NCI-H2107 treated with DMSO at 0.1 percent for 48 hours (cell line): ENCODE data around the gene SMPD2.
A peak's percentile ranks its signal among the peaks of the same experiment; 100 is the strongest.

Experiments
- DNase-seq: peaks from one replicate; lab custom pipeline; 2025; ENCODE audit not compliant: unreplicated experiment; lab: John Stamatoyannopoulos, UW

Gene SMPD2

DNA sequence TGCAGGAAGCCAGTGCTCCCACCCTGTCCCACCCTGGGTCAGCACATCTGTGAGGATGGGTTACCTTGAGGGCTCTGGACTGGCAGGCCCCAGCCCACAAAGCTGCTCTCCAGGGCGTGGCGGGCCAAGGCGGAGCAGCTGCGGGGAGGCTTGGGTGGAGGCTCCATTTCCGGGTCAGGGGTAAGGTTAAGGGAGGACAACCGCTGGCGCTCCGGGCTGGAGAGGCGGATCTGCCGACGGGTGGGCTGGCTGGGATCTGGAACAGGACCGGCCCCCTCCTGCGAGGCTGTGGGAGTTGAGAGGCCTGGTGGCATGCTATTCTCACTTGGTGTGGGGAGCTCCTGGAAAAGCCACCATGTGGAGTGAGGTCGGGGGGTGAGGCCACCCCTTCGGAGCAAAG lies 5.5 kb downstream of the SMPD2 start:
- no peak for DNase-seq

GRCh38 chr6:109446541-109446940 lies 6.0 kb downstream of the SMPD2 start:
- DNase-seq: no peak

- DNase-seq: no peak
These were observed 6.6 kb downstream of the SMPD2 start for GRCh38 chr6:109447087-109447486.

GRCh38 chr6:109447878-109448555 lies 7.5 kb downstream of the SMPD2 start:
- DNase-seq: no peak

DNA sequence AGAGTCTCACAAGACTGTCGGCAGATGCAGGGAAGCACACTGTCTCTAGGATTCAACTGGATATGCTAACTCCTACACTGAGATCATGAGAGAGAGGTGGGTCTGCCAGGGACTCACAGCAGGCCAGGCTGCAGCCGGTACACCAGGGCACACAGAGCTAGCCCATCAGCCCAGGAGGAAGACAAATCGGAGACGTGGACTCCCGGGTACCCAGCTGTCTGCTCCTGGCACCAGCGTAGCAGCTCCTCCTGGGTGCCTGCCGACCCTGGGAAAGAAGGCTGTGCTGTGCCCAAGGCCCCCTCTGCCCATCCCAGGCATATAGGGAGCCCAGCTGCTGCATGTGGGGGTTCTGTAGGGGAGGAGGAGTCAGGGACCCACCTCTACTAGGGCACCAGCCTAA lies 8.1 kb downstream of the SMPD2 start:
- DNase-seq: no peak

DNA sequence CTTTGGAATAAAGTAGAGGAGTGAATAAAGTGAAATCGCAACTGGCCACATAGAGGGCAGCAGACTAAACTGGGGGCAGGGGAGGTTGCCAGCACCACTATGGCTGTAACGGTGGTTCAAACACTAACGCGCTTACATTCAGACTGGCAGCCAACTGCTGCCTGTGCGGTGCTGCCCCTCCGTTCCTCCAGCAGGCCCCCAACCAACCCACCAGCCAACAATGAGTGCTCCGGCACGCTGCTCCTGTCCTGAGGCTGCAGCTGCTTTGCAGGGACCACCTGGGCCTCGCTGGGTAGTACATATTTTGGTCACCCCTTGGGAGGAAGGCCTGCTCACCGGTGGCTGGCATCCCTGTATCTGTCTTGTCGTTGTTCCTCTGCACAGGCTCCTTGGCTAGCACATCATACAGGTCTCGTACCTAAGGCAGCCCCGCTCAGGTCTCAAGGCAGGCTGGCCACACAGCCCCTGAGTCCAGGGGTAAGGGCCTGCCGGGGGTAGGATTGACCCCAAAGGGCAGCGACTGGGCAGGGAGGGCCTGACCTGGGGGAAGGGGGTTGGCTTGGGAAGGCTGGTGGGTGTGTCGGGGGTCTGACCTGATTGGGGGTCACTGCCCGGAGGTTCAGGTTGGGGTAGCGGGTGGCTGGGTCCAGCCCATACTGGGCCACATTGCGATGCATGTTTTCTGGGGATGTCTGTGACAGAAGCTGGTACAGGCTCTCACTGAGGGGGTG lies 8.7 kb downstream of the SMPD2 start:
- DNase-seq: no peak

GRCh38 chr6:109449795-109450673 lies 9.5 kb downstream of the SMPD2 start:
- DNase-seq: no peak

DNA sequence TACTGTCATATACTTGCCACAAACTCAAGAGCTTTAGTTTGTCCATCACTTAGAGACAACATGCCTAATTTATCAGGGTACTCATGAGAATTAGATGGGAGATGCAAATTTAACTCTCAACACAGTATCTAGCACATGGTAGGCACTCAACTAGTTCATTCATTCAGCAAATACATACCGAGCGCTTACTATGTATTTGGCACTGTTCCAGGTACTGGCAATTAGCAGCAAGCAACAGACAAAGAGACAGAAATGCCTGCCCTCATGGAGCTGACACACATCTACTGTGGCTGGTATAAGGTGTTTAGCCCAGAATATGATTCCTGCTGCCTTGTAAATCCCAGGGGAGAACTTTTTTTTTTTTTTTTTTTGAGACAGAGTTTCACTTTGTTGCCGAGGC lies 10.3 kb downstream of the SMPD2 start:
- DNase-seq: no peak

DNA sequence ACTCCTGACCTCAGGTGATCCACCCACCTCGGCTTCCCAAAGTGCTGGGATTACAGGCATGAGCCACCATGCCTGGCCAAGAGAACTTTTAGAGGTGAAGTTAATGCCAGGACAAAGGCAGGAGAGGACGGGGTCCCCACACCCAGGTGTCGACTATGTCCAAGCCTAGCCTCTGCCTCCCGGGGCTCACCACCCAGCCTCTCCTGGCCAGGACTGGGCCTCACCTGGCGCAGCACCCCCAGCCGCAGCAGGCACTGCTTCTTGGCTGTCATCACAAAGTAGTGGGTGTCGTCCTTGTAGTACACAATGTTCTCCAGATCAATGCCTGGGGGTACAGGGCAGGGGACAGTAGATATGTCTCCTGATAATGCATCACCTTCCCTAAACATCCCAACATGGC lies 10.9 kb downstream of the SMPD2 start:
- DNase-seq: no peak

DNA sequence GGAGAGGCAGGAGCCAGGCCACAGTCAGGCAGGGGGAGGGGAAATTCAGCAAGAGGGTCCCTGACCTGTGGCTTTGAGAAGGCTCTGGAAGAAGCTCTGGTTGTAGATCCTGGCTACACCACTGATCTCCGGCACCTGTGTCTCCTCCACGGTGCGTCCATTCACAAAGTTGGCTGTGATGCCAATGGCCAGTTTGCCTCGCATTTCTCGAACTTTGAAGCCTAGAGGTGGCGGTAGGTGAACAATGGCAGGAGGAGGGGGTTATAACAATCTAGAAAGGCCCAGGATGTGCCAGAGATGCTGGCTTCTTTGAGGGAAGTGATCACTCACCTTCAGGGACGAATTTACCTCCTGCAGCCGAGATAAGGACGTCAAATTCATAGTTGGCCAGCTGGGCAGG lies 11.7 kb downstream of the SMPD2 start:
- no peak for DNase-seq

GRCh38 chr6:109453156-109453555 lies 12.6 kb downstream of the SMPD2 start:
- DNase-seq: no peak

DNA sequence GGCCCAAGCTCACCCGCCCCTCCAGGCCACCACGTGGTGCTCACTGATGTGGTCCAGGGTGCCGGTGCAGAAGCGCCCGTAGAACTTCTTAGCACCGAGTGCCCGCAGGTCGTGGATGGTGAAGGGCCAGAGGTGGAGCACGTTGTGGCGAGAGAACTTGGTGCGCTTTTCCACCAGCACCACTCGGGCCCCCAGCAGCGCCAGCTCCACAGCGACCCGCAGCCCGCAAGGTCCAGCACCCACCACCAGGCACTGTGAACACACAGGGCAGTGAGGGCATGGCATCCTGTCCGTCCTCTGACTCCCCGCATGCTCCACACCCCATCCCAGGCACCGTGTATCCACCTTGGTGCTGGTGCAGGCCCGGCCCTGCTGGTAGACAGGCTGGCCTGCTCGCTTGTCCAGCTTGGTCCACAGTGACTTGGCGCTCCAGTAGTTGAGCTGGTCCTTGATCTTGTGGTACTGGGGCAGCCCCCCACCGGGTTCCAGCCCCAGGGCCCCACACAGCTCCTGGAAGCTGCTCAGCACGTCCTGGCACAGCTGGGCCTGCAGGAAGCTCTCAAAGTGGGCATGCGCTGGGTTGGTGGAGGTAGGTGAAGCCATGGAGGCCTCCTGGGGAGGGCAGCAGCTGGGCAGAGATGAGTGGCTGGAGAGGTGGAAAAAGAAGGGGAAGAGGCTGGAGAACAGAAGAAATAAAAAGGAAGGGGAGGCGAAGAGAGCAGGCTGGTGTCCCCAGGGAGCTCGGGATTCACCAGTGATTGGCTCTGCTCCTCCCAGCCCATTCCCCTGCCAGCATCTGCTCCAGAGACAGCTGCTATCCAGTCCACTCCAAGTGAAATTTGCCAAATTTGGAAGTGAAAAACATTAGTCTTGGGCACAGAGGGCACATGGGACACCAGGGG lies 13.3 kb downstream of the SMPD2 start:
- peak; percentile 90 for DNase-seq

DNA sequence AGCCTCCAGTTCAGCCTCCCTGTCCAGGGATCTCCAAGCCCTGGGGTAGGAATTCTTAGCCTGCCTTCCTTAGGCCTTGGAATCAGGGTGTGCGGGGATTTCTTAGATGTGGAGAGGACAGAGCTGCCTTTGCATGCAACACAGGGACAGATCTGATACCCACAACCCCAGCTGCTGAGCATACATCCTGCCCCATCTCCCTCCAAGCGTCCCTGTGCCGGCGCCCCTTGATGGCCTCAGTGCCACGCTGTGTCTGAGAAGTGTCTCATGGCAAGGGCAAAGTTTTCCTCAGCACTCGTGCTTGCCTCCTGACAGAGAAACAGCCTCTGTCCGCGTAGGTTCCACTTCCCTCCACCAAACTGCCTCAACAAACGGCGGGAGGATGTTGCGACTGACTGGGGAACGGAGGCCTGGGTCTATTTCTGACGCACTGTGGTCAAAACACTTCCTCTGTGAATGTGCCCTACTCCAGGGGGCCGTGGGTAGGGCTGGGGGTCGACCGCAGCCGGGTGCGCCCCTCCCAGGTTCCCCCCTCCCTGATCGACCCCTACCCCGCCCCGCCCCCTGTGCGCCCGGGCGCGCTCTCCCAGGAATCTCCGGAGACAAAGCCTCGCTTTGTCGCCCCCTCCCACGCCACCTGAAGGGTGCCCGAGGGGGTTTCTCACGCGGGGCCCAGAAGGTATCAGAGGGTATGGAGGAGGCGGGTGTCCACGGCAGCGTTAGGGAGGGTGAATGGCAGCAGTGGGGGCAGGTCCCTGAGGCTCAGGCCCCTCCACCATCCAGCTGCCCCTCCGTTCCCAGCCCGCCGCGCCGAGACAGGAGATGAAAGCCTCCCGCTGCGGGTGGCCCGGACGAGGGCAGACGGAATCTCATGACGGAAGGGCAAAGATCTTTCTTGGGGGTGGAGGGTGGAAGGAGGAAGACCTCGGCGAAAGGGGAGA lies 14.2 kb downstream of the SMPD2 start:
- no peak for DNase-seq

- no peak for DNase-seq
These were observed 15.1 kb downstream of the SMPD2 start, which contains the start of gene MICAL1 for GRCh38 chr6:109455437-109456110. MICAL1 (minus strand) TSS chr6:109455772; CDS start chr6:109454196, 1,576 bp downstream.

GRCh38 chr6:109456111-109456583 lies 15.6 kb downstream of the SMPD2 start:
- DNase-seq: no peak

DNA sequence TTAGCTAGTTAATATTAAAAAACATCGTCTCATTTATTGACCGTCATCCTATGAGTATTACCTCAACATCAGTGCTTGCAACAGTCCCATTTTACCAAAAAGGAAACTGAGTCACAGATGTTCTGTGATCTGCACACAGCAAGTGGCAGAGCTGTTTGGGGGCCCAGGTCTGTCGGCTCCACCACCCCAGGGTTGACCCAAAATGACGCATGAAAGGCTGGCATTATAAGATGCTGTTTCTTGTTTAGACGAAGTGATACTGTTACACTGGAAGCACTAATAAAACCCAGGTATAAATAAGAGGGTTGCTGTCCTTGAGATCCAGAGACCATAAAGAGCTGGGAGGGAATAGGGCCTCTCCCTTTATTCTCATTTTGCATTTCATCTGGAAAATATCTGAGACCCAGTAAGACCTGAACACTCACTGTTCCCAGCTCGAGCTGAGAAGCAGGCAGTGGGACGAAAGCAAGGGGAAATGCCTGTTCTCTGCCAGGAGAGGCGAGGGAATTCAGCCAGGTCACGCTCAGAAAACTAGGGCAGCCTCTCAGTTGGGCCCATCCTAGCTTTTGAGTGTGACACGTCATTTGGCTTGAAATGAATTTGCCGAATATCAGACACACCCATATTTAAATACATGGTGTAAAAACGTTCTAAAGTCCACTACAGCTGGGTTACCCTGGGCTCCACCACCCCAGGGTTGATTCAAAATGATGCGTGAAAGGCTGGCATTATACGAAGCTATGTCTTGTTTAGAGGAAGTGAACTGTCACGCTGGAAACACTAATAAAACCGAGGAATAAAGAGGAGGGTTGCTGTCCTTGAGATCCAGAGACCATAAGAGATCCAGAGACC lies 16.4 kb downstream of the SMPD2 start:
- no peak for DNase-seq

DNA sequence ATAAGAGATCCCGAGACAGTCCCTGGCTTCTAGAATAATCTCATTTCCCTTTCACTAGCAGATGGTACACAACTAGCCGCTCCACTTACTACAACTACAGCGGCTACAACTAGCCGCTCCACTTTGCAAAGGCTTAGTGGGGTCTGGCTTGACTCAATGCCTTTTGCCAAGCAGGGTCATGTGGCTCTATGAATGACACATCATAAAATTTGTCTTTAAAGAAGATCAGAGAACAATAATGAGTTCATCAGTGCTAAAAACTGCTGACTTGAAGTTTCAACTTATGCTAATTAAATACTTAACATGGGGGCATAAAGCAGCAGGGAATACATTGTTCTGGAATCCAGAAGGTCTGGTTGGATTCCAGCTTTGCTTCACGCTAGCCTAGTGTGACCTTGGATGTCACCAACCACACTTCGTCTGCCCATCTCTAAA lies 17.1 kb downstream of the SMPD2 start:
- no peak for DNase-seq
